Neutrophil (primary cell): Measurements from ENCODE around the gene DIPK2B.

Experiments used
- H3K27ac ChIP-seq: fragments of 200-600 bp; sonication (generic); 2 replicates; pipeline ENCODE4 v1.5.1; 2016; ENCODE audit warnings: mild to moderate bottlenecking, moderate library complexity
- H3K27me3 ChIP-seq: fragments of 200-600 bp; sonication (generic); 2 replicates; pipeline ENCODE4 v1.6.0; 2016; ENCODE audit warnings: mild to moderate bottlenecking
- H3K36me3 ChIP-seq: fragments of 200-600 bp; sonication (generic); 2 replicates; pipeline ENCODE4 v1.5.1; 2017
- H3K4me1 ChIP-seq, 2 experiments: fragments of 200-600 bp in 1 of 2; sonication (generic) in 1 of 2; 1 replicate in 1 of 2; 2 replicates in 1 of 2; pipeline versions ENCODE4 v1.5.1 to v1.6.1; 2013 to 2016; ENCODE audit warnings: low read depth in 1 of 2, low read length in 1 of 2, mild to moderate bottlenecking in 1 of 2, moderate library complexity in 1 of 2; ENCODE audit not compliant: control insufficient read depth in 1 of 2, insufficient read depth in 1 of 2
- H3K4me3 ChIP-seq, 2 experiments: fragments of 200-600 bp in 1 of 2; sonication (generic) in 1 of 2; 1 replicate in 1 of 2; 2 replicates in 1 of 2; pipeline ENCODE4 v1.5.1; 2013 to 2016; ENCODE audit warnings: low read depth in 1 of 2, low read length in 1 of 2, mild to moderate bottlenecking in 1 of 2, moderate library complexity in 1 of 2
- H3K9me3 ChIP-seq: fragments of 200-600 bp; sonication (generic); 2 replicates; pipeline ENCODE4 v1.5.1; 2016
- TF ChIP-seq, protein P1 (sequence below): fragments of 200-600 bp; sonication (generic); IDR thresholded peaks from 2 replicates; pipeline ENCODE4 v1.5.1; 2016; ENCODE audit warnings: antibody characterized with exemption

Gene DIPK2B

DNA sequence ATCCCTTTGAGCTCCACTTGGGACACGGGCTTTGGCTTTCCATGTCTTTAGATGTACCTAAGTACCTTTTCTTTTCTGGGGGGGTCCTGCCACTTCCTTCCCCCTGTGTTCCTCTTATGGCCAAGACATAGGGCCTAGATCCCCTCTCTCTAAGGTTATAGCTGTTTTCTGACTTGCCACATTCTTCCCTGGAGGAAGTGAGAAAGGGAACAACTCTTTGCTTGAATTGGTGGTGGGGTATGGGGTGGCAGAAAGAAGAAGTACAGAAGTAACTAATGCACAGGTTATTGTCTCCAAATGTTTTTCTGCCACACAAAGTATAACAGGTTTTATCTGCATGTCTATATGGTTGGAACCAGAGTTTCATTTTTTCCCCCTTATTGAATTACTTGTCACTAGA lies 29.7 kb upstream of the DIPK2B start:
- peaks cover 3 to 22% of the 10 kb centered on the region in 2 experiments for H3K4me1 ChIP-seq
- TF ChIP-seq, protein P1, sequence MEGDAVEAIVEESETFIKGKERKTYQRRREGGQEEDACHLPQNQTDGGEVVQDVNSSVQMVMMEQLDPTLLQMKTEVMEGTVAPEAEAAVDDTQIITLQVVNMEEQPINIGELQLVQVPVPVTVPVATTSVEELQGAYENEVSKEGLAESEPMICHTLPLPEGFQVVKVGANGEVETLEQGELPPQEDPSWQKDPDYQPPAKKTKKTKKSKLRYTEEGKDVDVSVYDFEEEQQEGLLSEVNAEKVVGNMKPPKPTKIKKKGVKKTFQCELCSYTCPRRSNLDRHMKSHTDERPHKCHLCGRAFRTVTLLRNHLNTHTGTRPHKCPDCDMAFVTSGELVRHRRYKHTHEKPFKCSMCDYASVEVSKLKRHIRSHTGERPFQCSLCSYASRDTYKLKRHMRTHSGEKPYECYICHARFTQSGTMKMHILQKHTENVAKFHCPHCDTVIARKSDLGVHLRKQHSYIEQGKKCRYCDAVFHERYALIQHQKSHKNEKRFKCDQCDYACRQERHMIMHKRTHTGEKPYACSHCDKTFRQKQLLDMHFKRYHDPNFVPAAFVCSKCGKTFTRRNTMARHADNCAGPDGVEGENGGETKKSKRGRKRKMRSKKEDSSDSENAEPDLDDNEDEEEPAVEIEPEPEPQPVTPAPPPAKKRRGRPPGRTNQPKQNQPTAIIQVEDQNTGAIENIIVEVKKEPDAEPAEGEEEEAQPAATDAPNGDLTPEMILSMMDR = no peak
- H3K36me3 ChIP-seq = no peaks in the 10 kb centered on the region
- H3K27ac ChIP-seq = no peak overlapping the region
- no peaks in the 10 kb centered on the region for H3K9me3 ChIP-seq
- H3K4me3 ChIP-seq = no peak overlapping the region
- H3K27me3 ChIP-seq = no peaks in the 10 kb centered on the region

DNA sequence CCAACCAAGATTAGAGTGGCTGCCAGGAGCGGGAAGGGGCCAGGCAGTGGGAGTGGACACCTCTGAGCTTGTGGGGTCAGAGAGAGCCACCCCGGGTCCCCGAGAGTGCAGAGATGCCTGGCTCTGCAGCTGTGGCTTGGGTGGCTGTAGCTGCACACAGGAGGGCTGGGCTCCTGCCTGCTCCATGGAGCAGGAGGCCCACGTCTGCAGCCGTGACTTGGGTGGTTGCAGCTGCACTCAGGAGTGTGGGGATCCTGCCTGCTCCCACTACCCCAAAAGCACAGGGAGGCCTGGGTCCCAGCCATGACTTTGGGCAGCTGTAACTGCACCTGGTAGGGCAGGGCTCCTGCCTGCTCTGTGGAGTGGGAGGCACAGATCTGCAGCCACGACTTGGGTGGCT lies 28.7 kb upstream of the DIPK2B start:
- H3K4me1 ChIP-seq = peaks cover 3 to 22% of the 10 kb centered on the region in 2 experiments
- no peak overlapping the region for H3K27ac ChIP-seq
- no peak overlapping the region for H3K4me3 ChIP-seq
- no peaks in the 10 kb centered on the region for H3K9me3 ChIP-seq
- TF ChIP-seq, protein P1 = no peak
- no peaks in the 10 kb centered on the region for H3K36me3 ChIP-seq
- H3K27me3 ChIP-seq = no peaks in the 10 kb centered on the region

DNA sequence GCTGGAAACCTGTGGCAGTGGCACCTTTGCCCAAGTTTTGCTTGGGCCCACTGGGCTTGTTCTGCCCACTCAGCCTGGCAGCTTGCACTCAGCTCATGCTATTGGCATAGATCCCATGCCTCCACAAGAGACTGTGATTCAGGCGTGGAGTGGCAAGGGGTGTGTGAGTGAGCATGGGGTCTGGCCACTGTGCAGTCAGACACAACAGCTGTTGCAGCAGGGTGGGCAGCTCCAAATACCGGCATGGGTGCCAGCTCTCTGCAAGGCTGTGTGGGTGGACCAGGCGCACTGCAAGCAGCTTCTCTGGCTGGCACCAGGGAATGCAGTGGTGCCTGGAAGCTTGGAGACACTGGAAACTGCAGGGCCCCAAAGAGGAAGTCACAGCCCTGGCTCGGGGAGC lies 27.4 kb upstream of the DIPK2B start:
- Histone ChIP-seq H3K4me1 (peaks cover 3 to 22% of the 10 kb centered on the region in 2 experiments), H3K27me3 (no peaks in the 10 kb centered on the region), H3K27ac (no peak overlapping the region), H3K36me3 (no peaks in the 10 kb centered on the region), H3K9me3 (no peaks in the 10 kb centered on the region), H3K4me3 (no peak overlapping the region)
- TF ChIP-seq, protein P1 = no peak

DNA sequence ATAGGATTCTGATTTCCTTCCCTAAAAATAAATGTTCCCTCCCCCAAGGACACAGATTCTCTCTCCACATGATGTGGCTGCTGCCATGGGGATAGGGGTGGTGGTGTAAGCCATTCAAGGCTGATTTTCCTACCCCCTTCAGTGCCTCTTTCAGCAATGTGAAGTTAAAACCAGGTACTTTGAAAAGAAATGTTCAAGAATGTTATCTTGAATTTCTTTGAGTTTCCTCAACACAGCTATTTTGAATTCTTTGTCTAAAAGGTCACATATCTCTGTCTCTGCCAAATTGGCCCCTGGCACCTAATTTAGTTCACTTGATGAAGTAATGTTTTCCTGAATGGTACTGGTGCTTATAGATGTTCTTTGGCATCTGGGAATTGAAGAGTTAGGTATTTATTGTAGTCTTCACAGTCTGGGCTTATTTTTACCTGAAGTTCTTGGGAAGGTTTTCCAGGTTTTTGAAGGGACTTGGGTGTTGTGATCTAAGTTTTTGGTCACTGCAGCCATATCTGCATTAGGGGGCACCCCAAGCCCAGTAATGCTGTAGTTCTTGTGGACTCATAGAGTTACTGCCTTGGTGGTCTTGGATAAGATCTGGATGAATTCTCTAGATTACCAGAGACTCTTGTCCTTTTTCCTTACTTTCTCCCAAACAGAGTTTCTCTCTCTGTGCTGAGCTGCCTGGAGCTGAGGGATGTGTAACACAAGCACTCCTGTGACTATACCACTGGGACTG lies 7.6 kb upstream of the DIPK2B start:
- Histone ChIP-seq H3K27ac (no peak overlapping the region), H3K27me3 (no peaks in the 10 kb centered on the region), H3K4me1 (no peaks in the 10 kb centered on the region), H3K36me3 (no peaks in the 10 kb centered on the region), H3K4me3 (no peak overlapping the region), H3K9me3 (no peaks in the 10 kb centered on the region)
- TF ChIP-seq, protein P1 = no peak

DNA sequence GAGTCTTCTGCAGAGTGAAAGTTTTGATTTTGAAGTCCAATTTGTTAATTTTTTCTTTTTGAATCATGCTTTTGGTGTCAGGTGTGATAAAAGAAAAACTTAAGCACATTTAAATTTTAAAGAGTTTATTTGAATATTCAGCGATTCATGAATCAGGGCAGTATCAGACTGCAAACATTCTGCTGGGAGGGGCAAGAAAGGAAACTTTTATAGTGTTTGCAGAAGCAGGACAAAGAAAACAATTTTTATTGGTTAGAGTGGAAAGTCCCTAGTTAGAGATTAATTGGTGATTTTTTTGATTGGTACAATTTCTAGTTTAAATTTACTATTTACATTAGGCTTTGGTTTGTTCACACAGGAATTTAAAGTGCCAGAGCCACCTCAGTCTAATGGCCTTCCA lies 1.5 kb upstream of the DIPK2B start:
- Histone ChIP-seq H3K27ac (no peak overlapping the region), H3K4me1 (no peaks in the 10 kb centered on the region), H3K9me3 (no peaks in the 10 kb centered on the region), H3K36me3 (no peaks in the 10 kb centered on the region), H3K4me3 (no peak overlapping the region), H3K27me3 (peaks cover 23% of the 10 kb centered on the region)
- TF ChIP-seq, protein P1 = no peak
